Right forelimb (tissue), 1 donor: Measurements from ENCODE around the gene GATAD2A.
"Not testable (repeated sequence)": the region's sequence is repeated elsewhere in the genome, so short reads cannot be mapped to it uniquely, and the experiment has no call there.

Experiments
- DNase-seq: peaks from one replicate; pipeline ENCODE4 v3.0.0-alpha.2; 2018

Gene GATAD2A, protein sequence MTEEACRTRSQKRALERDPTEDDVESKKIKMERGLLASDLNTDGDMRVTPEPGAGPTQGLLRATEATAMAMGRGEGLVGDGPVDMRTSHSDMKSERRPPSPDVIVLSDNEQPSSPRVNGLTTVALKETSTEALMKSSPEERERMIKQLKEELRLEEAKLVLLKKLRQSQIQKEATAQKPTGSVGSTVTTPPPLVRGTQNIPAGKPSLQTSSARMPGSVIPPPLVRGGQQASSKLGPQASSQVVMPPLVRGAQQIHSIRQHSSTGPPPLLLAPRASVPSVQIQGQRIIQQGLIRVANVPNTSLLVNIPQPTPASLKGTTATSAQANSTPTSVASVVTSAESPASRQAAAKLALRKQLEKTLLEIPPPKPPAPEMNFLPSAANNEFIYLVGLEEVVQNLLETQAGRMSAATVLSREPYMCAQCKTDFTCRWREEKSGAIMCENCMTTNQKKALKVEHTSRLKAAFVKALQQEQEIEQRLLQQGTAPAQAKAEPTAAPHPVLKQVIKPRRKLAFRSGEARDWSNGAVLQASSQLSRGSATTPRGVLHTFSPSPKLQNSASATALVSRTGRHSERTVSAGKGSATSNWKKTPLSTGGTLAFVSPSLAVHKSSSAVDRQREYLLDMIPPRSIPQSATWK

DNA sequence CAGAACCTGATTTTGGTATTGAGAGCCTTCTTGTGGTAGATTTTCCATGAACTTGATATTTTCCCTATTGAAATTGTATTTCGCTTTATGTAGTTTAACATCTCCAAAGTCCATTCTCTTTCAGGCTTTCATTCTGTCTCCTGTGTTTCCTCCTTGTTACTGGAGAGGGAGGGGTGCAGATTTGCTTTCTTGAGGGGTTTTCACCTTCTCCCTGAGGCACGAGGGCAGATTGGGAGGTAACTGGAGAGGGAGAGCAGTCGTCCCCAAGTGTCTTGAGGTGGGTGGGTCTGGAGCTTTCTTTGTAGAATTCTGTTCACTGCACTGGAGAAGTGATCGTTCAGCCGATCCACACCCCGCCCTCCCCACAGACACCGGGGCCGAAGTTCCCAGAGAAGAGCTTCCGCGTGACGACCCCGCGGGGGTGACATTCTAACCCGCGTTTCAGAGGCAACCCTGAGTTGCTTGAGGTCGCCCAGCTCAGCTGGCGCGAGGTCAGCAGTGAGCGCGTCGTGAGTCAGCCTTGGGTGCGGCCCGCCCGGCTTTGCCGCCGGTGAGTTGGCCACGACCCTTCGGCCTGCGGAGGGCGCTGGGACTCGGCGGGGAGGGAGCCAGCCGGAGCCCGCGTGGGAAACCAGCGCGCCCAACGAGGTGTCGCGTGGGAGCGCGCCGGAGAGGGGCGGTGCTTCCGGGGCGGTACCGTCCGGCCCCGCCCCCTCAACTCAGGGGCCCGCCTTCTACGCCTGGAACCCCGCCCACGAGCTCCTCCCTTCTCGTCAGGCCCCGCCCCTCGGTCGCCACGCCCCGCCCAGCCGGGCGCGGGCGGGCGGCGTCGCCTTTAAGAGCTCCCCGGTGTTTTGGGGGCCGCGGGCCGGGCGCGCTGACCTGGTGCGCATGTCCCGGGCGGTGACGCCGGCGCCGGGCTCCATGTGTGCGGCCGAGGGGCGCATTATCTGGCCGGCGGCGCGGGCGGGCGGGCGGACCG is at the start of gene GATAD2A:
TSS of gene GATAD2A (plus strand) at position 797 of the 982 bp plus-strand sequence. CDS start 59,671 bp downstream, outside the sequence.
- peak; percentile 96 for DNase-seq

DNA sequence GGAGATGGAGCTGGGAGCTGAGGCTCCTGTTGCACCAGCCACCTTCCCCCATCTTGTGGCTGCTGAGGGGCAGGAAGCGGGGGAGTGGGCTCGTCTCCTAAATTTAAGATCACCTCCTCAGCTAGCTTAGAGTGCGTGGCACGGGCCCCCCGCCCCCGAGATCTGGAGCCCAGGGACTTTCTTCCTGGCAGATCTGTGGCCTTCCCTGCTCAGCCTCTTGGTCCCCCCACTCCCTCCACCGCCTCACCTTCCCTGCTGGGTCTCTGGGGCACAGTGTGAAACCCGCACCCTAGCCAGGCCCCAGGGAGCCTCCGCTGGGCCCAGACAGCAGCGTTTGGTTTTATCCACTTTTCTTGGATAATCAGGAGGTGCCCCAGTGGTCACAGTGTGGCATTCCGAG is 49.0 kb upstream of the GATAD2A start:
- no peak for DNase-seq

DNA sequence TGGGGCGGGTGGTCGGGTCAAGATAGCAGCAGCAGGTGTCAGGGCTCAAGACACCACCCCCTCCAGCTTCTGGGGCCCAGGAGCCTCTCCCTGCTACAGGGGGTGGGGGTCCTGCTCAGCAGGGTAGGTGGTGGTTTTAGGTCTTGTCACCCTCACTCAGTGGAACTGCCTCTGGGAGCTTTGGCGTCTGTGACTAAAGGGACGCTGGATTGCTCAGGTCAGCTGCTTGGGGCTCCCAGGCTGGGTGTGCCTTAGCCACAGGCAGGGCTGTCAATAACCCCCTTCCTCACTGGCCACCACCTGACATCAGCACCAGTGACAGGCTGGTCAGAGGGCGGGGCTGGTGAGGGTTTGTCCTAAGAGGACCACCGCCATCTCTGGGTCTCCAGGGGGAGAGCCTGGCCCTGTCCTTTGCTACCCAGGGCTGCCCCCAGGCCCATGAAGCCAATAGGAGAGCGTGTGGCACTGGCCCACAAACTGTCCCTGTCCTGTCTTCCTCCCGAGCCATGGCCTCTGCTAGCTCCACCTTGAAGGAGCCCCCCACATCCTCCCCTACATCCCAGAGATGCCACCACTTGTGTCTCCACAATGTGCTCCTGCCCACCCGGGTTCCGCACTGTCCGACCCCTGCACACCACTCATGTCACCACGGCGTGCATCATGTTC is 48.4 kb upstream of the GATAD2A start:
- no peak for DNase-seq

DNA sequence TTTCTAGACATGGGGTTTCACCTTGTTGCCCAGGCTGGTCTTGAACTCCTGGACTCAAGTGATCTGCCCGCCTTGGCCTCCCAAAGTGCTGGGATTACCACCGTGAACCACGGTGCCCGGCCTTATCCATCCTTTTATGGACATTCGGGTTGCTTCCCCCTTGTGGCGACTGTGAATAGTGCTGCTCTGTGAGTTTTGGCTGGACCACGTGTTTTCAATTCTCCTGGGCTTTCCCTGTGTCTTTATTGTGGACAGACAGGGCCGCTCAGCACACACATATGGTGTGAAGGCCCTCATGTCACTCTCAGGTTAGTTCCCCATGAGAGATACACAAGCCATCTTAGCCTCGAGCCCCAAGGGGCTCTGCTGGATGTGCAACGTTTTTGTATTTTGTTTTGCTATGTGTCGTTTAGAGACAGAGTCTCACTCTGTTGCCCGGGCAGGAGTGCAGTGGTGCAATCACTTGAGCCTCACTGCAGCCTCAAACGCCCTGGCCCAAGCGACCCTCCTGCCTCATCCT is 44.3 kb upstream of the GATAD2A start:
- peak; percentile 81 for DNase-seq

DNA sequence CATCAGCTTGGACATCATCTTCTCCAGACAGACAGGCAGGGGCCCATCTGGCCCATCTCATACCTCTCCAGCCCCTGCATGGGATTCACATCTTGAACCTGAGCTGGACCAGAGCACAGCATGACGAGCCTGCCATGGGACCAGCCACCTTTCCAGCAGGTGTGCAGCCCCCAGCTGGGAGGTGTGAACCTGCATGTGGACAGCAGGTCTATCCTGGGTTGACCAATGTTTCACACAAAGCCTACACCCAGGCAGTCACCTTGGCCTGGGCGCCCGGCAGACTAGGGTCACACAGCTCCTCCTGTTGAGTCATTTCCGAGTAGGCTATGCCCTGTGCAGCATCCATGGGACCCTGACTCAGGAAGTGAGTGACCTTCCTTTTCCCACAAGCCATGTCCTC is 43.4 kb upstream of the GATAD2A start:
- no peak for DNase-seq

DNA sequence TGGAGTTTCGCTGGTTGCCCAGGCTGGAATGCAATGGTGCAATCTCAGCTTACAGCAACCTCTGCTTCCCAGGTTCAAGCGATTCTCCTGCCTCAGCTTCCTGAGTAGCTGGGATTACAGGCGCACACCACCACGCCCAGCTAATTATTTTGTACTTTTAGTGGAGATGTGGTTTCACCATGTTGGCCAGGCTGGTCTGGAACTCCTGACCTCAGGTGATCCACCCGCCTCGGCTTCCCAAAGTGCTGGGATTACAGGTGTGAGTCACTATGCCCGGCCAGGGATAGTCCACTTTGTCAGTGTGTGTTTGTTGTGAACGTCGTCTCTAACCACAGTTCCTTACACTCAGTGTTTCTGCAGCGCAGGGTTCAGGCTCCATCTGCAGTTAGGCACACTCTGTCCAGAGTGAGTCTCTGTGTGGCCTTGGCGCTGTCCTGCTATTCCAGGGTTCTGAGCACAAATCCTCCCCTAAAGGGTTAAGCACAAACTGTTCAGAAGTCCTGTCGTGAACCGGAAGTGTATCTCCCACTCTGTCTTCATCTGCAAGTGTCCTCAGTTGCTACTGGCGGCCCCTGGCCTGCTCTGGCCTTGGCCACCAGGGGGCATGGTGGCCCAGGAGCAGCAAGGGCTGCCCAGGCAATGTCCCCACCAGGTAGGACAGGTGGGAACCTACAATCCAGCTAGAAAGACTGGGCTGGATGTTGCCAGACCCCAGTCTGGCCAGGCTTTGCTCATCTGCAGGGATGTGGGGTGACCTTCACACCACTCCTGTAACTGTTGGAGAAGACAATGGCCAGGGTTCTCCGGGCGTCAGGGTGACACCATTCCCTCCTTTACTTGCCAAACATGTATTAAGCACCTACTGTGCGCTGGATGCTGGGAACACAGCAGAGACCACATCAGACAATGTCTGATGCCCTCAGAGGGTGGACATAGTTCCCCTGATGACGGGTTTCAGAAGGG is 38.8 kb upstream of the GATAD2A start:
- peak; percentile 70 for DNase-seq

DNA sequence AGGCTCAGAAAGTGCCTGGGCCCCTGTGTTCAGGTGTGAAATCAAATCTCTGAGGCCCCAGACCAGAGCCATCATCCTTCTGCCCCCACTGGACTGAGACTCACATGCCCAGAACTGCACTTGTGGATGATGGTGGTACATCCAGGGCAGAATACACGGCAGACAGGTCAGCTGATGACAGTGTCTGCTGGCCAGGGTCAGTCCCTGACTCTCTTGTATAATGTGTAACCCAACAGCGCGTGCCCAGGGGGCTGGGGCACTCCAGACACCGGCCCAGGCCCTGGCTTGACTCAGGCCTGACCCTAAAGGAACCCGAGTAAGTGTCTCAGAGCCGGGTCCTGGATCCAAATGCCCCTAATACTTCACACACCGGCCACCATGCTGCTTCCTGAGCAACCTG is 37.4 kb upstream of the GATAD2A start:
- DNase-seq = no peak

DNA sequence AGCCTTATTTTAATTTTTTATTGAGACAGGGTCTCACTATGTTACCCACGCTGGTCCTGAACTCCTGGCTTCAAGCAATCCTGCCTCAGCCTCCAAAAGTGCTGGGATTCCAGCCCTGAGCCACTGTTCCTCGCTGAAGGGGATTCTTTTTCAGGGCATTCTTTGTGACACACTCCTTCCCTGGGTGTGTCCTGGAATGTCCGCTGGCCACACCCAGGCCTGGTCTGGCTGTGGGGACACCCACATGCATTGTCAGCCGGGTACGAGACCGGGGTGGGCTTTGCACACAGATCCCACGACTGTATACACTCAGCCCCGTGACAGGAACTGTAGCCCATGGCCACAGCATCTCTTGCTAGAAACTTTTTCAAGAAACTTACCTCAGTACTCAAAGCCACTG is 34.4 kb upstream of the GATAD2A start:
- DNase-seq = no peak

DNA sequence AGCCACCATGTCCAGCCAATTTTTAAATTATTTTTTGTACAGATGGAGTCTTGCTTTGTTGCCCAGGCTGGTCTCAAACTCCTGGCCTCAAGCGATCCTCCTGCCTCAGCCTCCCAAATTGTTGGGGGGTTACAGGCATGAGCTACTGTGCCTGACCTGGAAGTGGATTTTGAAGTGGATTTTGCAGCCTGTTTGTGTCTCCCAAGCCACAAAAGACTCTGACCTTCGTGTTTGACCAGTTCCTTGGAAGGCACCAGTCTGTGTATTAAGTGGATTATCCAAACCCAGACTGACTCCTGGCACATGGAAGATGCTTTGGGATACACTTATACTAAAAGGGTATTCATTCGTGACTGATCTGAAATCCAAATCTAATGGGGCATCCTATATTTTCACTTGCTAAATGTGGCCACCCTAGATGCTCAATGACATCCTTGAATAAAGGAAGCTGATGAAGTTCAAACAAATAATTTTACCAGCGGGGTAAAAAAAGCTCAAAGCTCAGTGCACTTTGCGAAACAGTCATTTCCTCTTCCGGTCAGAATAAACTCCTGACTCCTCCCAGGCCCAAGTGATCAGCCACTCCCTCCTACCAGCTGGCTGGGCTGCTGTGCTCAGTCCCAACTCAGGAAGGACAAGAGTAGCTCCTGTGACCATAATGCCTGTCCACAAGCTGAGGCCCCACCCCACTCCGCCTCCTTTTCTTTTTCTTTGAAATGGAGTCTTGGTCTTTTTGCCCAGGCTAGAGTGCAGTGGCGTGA is 32.6 kb upstream of the GATAD2A start:
- DNase-seq = no peak

DNA sequence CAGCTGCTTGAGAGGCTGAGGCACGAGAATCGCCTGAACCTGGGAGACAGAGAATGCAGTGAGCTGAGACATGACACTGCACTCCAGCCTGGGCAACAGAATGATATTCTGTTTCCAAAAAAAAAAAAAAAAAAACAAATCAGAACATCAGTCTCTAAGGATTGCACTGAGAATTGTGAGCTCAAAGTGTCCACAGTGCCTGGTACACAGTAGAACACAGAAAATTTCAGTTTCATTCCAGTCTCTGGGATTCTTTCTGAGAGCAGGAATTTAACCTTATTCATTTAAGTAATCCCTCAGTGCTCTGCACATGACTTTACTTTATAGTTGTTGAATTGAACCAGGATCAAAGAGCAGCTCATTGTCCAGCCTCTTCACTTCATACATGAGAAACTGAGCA is 25.9 kb upstream of the GATAD2A start:
- DNase-seq = no peak

DNA sequence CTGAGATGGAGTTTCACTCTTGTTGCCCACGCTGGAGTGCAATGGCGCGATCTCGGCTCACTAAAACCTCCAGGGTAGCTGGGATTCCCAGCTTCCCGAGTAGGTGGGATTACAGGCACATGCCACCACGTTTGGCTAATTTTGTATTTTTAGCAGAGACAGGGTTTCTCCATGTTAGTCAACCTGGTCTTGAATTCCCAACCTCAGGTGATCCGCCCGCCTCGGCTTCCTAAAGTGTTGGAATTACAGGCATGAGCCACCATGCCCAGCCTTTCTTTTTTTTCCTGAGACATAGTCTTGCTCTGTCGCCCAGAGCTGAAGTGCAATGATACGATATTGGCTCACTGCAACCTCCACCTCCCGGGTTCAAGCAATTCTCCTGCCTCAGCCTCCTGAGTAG is 25.2 kb upstream of the GATAD2A start:
- not testable (repeated sequence) for DNase-seq

DNA sequence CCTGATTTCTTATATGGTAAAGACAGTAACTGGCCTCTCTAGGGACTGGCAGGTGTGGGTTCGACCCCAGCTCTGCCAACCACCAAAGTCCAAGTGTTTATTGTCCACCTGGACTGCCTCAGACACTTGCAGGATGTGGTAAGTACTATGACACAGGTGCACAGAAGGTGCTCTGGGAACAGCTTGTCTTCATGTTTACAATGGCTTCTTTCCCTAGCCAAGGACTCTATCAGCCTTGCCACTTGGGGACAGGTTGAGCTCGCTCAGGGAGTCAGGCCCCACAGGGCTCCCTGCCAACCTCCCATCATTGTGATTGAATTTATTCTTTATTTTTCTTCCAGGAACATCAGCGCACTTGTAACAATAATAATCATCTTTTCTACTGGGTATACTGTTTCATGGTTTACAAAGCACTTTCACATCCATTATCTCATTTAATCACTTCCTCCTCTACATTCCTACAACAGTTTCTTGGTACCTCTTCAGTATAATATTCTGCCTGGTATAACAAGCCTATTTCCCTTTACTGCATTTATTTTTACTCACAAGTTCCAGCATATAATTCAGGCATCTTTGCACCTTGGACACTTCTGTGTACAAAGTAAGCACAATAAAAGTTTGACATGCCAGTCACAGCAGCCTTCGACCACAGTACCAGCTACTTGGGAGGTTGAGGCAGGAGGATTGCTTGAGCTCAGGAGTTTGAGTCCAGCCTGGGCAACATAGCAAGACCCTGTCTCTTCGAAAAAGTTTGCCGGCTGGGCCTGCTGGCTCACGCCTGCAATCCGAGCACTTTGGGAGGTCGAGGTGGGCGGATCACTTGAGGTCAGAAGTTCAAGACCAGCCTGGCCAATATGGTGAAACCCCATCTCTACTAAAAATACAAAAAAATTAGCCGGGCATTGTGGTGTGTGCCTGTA is 24.2 kb upstream of the GATAD2A start:
- DNase-seq = no peak

DNA sequence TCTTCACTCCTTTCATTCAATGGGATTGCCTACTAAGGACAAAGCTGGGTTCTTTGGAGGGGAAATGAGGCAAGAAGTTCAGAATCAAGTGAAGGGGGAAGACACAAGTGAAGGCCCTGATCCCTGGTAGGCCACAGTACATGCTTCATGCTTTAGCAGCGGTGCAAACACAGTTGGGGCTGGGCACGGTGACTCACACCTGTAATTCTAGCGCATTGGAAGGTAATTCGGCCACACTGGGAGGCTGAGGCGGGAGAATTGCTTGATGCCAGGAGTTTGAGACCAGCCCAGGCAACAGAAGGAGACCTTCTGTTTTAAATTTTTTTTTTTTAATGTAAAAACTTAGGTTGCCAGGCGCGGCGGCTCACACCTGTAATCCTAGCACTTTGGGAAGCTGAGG is 23.4 kb upstream of the GATAD2A start:
- DNase-seq = no peak

DNA sequence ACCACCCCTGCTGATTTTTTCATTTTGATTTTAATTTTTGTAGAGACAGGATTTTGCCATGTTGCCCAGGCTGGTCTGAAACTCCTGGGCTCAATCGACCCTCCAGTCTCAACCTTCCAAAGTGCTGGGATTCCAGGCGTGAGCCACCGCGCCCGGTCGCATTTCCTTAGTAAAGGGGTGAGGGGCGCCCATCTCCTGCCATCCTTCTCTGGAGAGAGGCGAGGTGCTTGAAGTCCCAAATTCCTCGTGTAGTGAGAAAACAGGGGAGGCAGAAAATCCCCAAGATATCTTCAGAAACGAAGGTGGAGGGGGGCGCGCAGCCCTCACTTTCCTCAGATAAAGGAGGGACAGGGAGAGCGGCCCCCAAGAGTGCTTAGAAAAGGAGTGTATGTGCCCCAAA is 21.0 kb upstream of the GATAD2A start:
- DNase-seq = no peak

DNA sequence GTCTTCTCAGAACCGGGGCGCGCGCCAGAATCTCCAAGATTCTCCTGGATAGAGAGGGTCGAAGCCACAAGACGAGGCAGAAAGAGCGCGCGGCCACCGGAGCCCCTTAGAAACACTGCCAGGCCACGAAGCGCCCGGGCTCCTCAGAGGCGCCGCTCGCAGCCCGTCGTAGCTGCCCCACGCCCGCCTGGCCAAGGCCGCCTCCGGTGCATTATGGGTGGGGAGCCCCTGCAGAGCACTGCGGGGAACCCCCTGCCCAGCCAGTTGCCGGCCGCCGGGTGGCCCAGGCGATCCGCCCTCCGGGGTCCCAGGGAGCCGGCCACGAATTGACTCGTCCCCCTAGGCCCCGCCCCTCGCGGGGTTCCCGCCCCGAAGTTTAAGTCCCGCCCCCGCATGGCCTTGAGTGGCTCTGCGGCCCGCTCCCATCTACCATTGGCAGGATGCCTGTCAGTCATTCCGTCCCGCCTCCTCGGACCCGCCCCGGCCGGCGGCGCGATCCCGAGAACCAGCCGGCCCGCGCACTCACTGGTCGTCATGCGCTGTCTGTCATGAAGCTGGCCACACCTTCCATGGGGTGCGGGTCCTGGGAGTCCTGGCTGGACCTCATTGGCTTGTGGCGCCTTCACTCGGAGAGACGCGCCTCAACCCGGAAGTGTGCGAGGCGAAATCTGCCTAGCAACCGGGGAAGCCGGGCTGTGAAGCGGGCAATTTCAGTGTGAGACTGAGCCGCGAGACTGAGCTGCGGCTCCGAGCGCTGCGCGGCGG is 20.2 kb upstream of the GATAD2A start:
- DNase-seq = peak; percentile 100

DNA sequence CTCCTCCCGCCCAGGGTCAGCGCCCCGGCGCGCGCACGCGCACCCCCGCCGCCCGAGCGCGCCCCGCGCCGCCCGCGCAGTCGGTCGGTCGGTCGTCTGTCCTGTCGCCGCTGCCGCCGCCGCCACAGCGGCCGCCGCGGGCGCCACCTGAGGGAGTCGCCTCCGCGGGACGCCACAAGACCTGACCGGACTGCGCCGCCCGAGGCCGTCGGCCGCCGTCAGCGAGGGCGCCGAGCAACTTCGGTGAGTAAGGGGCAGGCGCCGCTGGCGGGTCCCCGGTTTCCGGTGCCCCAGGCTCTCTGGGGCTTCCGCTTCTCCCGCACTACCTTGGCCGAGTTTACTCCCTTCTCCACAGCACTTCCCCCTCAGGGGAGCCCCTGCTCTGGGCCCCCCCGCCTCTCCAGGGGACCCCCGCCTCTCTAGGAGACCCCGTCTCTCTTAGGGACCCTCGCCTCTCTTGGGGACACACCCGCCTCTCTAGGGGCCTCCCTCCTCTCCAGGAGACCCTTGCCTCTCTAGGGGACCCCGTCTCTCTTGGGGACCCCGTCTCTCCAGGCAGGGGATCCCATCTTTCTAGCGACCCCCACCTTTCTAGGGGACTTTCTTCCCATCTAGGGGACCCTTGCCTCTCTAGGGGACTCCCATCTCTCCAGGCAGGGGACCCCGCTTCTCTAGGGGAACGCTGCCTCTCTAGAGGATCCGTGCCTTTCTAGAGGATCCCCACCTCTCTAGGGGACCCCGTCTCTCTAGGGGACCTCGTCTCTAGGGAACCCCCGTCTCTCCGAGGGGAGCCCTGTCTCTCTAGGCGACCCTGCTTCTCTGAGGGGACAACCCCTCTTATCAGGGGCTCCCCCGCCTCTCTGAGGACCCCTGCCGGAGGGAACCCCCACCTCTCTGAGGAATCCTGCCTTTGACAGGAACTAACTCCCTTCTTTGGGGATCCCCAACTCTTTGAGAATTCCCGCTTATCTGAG is 19.3 kb upstream of the GATAD2A start:
- DNase-seq = no peak

DNA sequence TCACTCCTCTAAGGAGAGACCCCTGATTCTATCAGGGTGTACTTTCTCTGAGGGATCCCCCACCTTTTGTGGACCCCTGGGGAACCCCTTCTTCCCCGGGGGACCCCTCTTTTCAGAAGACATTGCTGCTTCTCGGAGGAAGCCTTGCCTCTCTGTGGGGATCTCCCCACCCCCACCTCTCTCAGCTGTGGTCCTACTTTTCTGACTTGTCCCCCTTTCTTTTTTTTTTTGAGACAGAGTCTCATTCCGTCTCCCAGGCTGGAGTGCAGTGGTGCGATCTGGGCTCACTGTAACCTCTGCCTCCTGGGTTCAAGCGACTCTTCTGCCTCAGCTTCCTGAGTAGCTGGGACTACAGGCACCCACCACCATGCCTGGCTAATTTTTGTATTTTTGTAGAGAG is 18.4 kb upstream of the GATAD2A start:
- DNase-seq = no peak
